UCSD-AML1 (cell line): ENCODE results near the gene AIMP1.
A peak's percentile ranks its signal among the peaks of the same experiment; 100 is the strongest.
"Not testable (repeated sequence)": the region's sequence is repeated elsewhere in the genome, so short reads cannot be mapped to it uniquely, and the experiment has no call there.

Experiments
- DNase-seq: peaks from one replicate; lab custom pipeline; 2025; ENCODE audit not compliant: unreplicated experiment; lab: John Stamatoyannopoulos, UW

Gene AIMP1

DNA sequence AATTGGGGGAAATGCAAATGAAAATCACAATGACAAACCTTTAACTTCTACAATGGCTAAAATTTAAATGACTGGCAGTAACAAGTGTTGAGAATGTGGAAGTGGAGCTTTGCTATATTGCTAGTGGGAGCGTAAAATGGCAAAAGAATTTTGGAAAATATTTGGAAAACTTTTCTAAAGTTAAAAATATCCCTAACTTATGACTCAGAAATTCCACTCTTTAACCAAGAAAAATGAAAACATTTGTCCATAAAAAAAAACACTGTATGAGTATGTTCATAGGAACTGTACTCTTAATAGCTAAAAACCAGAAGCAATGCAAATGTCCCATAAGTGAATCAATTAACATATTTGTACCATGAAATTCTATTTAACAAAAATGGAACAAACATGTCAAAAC, 4.0 kb upstream of the AIMP1 start:
- DNase-seq, result no peak

DNA sequence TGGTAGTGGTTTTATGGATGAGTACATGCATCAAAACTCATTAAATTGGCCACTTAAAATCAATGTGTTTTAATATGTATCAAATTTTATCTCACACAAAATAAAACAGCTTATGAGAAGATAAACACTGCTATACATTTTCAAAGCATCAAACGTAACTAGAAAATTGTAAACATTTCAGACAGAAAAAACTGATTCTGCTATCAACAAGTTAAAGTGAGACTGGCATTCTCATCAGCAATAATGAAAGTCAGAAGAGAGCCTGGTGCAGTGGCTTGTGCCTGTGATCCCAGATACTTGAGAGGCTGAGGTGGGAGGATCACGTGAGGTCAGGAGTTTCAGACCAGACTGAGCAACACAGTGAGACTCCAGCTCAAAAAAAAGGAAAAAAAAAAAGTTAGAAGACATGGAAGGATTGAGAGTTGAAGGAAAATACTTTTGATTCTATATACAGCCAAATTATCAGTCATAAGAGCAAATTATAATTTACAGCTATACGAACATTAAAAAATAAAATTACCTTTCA, 3.3 kb upstream of the AIMP1 start:
- DNase-seq, result no peak

DNA sequence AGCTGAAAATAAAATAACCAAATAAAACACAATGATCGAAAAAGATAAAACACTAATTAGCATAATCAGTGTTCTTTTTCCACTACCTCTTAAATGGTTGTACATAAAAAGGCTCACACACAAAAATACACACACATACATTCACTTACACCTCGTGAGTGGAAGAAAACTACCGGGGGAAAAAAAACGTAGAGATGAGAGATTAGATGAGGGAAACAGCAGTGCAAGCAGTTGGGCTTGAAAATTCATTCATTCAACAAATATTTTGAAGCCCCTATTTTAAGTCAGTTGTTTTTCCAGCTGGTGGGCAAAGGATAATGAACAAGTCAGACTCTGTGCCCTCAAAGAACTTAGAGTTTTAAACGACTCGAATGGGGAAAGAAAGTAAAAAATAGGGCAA, 1.4 kb upstream of the AIMP1 start:
- DNase-seq, result no peak

DNA sequence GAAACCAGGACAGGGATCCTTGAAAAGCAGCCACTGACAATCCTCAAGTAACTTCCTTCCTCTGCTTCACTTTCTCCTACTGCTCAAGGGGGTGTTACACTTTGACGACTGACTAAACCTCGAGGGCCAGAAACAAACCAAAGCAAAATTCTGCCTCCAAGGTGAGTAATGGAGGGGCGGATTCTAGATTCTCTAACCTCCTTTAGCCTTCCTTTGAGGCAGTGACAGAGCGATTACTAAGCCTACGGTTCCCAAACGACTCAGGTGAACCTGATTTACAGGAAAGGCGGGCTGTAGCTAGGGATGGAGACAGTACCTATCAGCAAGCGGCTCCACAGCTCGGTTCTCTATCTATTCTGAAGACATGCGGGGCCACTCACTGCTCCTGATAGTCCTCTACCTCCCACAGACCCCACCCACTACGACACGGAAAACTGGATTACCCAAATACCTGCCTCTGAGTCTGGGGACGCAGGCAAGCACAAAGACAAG, 828 bp upstream of the AIMP1 start:
- no peak for DNase-seq

- DNase-seq, result peak; percentile 7
These were observed 541 bp downstream of the AIMP1 start for GRCh38 chr4:106316773-106317409.

GRCh38 chr4:106317815-106318214, 1.5 kb downstream of the AIMP1 start:
- no peak for DNase-seq

DNA sequence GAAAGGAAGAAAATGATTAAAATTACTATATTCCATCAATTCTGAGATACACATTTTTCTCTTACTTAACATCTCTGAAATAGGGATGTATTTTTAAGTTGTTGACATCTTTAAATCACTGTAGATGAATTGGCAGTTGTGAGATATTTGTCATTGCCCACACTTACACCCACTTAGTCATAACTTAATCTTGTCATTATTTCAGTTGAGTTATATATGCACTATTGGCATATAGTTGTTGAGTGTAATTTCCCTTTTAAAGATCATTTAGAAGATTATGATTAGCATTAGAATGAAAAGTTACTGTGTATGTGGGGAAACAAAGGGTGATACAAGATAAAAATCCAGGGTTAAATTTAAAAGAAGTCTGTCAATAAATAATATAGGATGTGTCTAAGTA, 2.2 kb downstream of the AIMP1 start:
- no peak for DNase-seq

GRCh38 chr4:106320235-106320634, 3.9 kb downstream of the AIMP1 start:
- DNase-seq, result no peak

DNA sequence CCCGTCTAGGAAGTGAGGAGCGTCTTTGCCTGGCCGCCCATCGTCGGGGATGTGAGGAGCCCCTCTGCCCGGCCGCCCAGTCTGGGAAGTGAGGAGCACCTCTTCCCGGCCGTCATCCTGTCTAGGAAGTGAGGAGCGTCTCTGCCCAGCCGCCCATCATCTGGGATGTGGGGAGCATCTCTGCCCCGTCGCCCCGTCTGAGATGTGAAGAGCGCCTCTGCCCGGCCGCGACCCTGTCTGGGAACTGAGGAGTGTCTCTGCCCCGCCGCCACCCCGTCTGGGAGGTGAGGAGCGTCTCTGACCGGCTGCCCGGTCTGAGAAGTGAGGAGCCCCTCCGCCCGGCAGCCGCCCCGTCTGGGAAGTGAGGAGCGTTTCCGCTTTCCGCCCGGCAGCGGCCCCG, 4.8 kb downstream of the AIMP1 start:
- not testable (repeated sequence) for DNase-seq

- DNase-seq, result not testable (repeated sequence)
These were observed 5.5 kb downstream of the AIMP1 start for GRCh38 chr4:106321814-106322213.

DNA sequence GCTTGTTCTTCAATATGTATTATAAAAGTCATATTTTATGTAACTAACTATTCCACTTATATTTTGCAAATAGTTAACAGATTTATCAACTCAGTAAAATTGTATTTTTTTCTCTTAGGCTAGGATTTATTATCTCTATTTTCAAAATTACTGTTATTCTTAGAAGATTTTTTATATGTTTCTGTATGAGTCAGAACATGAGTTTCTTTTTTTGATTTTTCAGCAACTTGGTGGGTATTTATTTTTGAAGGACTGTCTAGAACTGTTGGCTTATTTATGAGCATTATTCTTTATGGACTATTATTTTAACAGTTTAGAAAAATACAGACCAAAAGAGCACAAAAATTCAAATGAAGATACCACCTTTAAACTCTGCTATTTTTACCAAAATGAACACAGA, 6.8 kb downstream of the AIMP1 start:
- DNase-seq, result no peak

GRCh38 chr4:106325800-106326199, 9.4 kb downstream of the AIMP1 start:
- no peak for DNase-seq

DNA sequence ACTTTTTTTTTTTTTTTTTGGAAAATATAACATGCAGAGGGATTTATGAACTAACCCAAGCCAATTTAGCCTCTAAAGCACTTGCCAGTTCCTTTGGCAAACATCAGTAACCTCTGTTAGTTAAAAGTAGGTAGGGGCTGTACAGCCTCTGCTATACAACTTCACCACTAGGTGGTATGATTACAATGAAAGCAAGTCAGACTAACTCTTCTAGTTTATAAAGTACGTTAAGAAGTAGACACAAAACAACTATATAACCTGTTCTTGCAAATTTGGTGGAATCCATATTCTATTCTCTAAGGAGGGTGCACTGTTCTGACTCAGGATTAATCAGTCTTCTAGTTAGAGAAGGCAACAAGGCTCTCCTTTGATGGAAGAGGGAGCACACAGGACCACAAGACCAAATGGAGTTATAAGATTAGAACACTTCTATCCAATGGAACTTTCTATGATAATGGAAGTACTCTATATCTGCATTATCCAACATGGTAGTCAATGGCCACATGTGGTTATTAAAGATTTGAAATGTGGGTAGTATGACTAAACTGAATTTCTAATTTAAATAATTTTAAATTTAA, 12.8 kb downstream of the AIMP1 start:
- no peak for DNase-seq

DNA sequence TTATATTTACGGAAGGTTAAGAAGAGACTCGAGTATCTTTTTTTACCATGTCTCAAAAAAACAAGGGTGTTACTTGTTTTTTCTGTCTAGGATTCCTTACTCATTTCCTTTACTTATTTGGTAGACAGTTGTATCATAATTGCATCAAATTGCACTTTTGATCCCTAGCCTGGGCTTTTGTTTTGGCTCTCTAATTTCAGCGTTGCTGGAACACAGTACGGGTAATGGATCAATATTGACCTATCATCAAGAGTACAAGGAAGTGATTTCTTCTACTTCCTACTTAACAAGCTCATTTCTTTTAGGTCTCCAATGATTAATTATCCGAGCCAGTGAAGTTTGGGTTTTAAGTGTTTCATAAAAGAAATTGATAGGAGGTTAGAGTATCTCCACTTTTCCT, 16.8 kb downstream of the AIMP1 start:
- DNase-seq, result no peak

DNA sequence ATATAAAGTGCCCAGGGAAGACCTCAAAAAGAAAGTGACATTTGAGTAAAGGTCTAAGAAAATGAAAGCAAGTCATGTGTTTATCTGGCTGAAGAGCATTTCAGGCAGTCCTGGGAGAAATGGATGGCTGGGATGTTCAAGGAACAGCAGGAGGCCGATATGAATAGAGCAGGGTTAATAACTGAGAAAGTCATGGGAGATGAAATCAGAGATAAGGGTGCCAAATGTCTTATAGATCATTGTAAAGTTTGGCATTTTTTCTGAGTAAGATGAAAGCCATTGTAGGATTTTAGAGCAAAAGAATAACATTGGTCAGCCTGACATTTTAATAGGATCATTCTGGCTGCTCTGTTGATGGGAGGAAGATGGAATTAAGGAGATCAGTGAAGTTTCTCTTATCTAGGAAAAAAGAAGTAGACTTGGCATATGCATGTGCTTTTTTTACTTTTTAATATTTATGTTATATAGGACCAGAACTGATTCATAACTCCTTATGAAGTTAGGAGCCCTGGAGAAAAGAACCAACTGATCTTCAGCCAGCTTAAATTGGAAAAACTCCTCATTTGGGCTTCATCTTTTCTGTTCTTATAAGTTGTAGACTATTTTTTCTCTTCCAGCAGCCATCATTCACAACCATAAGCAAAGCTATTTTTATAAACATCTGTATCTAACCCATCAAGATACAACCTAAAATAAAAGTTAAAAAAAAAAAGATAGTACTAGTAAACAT, 18.6 kb downstream of the AIMP1 start:
- DNase-seq, result no peak

- DNase-seq, result no peak
These were observed 20.3 kb downstream of the AIMP1 start for GRCh38 chr4:106336618-106337017.

DNA sequence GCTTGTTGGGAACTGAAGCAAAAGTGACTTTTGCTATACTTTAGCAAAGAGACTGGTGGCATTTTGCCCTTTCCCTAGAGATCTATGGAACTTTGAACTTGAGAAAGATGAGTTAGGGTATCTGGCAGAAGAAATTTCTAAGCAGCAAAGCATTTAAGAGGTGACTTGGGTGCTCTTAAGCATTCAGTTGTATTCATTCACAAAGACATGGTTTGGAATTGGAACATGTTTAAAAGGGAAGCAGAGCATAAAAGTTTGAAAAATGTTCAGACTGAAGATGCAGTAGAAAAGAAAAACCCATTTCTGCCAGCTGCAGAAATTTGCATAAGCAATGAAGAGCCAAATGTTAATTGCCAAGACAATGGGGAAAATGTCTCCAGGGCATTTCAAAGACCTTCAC, 21.6 kb downstream of the AIMP1 start:
- no peak for DNase-seq

DNA sequence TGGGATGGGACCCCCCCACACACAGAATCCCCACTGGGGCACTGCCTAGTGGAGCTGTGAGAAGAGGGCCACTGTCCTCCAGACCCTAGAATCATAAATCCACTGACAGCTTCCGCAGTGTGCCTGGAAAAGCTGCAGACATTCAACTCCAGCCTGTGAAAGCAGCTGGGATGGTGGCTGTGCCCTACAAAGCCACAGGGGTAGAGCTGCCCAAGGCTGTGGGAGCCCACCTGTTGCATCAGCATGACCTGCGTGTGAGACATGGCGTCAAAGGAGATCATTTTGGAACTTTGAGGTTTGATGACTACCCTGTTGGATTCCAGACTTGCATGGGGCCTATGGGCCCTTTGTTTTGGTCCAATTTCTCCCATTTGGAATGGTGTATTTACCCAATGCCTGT, 22.3 kb downstream of the AIMP1 start:
- DNase-seq, result no peak

DNA sequence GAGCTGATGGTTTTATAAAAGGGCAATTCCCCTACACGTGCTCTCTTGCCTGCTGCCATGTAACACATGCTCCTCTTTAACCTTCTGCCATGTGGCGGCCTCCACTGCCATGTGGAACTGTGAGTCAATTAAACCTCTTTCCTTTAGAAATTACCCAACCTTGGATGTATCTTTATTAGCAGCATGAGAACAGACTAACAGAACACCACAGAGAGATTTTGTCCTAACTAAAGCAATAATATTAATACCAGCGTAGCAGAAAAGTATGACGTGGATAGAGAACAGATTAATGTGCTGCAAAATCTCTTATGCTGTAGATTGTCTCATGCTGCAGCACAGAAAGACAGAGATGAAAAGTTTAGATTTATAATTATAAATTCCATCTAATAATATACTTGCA, 23.1 kb downstream of the AIMP1 start:
- no peak for DNase-seq

GRCh38 chr4:106340774-106341173, 24.4 kb downstream of the AIMP1 start:
- DNase-seq, result no peak

- no peak for DNase-seq
These were observed 27.7 kb downstream of the AIMP1 start for GRCh38 chr4:106343865-106344646.

DNA sequence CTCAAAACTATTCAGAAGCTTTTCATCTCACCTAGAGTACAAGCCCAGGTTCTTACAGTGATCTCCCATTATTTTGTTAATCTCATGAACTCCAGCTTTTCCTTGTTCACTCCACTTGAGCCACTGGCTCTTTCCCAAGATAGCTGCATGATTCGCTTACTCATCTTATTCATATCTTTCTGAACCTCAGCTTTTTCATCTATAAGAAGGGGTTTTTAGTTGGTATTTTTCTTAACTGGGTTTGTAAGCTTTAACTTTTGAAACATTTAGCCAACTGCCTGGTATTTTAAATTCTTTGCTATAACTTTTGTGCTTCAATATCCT, 28.3 kb downstream of the AIMP1 start:
- no peak for DNase-seq
